ENCODE measurements around the gene NSUN4. TPM values are rescaled to one million over a fixed set of nuclear protein-coding genes. Genes with fewer than 3 reads are reported as not detected.
"Not testable (repeated sequence)": the region's sequence is repeated elsewhere in the genome, so short reads cannot be mapped to it uniquely, and the experiment has no call there.

The NSUN4 gene
- total RNA-seq, 1 donor from 2014 or later: 23.4 TPM

DNA sequence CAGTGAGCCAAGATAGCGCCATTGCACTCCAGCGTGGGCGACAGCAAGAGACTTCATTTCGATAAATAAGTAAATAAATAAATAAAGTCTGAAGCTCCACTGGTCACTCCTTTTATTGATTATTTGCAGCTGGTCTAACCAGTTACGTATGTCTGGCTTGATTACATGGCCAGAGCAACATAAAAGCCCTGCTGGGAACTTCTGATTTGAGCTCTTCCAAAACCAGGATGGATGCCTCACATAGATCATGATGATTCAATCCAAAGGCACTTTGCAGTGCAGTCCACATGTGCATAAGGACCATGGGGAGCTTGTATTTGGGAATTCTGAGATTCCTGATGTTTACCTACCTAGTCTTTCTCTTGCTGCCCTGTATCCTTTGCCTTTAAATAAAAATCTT is 24.0 kb downstream of the NSUN4 start:
- no peak overlapping the region for H3K4me3 Mint-ChIP-seq (ENCODE audit: unreplicated experiment)
- TF ChIP-seq, protein P1, sequence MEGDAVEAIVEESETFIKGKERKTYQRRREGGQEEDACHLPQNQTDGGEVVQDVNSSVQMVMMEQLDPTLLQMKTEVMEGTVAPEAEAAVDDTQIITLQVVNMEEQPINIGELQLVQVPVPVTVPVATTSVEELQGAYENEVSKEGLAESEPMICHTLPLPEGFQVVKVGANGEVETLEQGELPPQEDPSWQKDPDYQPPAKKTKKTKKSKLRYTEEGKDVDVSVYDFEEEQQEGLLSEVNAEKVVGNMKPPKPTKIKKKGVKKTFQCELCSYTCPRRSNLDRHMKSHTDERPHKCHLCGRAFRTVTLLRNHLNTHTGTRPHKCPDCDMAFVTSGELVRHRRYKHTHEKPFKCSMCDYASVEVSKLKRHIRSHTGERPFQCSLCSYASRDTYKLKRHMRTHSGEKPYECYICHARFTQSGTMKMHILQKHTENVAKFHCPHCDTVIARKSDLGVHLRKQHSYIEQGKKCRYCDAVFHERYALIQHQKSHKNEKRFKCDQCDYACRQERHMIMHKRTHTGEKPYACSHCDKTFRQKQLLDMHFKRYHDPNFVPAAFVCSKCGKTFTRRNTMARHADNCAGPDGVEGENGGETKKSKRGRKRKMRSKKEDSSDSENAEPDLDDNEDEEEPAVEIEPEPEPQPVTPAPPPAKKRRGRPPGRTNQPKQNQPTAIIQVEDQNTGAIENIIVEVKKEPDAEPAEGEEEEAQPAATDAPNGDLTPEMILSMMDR (IDR thresholded peaks at IDR 0.05): no peak
- DNase-seq (ENCODE audit: low spot score): no peak
- peaks cover 23% of the 10 kb centered on the region for H3K36me3 Mint-ChIP-seq (ENCODE audit: low read depth)
- no peak overlapping the region for H3K27ac Mint-ChIP-seq (ENCODE audit: unreplicated experiment)
- H3K27me3 Mint-ChIP-seq (ENCODE audit: low read depth): no peaks in the 10 kb centered on the region
- no peaks in the 10 kb centered on the region for H3K9me3 Mint-ChIP-seq (ENCODE audit: low read depth)
- H3K4me1 Mint-ChIP-seq (ENCODE audit: low read depth): peaks cover 4% of the 10 kb centered on the region

DNA sequence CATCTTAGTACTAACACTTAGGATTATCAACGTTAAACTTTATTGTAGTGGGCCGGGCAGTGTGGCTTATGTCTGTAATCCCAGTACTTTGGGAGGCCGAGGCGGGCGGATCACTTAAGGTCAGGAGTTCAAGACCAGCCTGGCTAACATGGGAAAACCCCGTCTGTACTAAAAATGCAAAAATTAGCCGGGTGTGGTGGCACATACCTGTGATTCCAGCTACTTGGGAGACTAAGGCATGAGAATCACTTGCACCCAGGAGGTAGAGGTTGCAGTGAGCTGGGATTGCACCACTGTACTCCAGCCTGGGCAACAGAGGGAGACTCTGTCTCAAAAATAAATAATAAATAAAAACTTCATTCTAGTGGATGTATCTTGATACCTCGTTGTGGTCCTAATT is 25.2 kb downstream of the NSUN4 start:
- not testable (repeated sequence) for H3K27me3 Mint-ChIP-seq (ENCODE audit: low read depth); H3K4me3 Mint-ChIP-seq (ENCODE audit: unreplicated experiment); H3K4me1 Mint-ChIP-seq (ENCODE audit: low read depth); H3K9me3 Mint-ChIP-seq (ENCODE audit: low read depth); H3K27ac Mint-ChIP-seq (ENCODE audit: unreplicated experiment); DNase-seq (ENCODE audit: low spot score)
- peaks cover 22% of the 10 kb centered on the region for H3K36me3 Mint-ChIP-seq (ENCODE audit: low read depth)

DNA sequence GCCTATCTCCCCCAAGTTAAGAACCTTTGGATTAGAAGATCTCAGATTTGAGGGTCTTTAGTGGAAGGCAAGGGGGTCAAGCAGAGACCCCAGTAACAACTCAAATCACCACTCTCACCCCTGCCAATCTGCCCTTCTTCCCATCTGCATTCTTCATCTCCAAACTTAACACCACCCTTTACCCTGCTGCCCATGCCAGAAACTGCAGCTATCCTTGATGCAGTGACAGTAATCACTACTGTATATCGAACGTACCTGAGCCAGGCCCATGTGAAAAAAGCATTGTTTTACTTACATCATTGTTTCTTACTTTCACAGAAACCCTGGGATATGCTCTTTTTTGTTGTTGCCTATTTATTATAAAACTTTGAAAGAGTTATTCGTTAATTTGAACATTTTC is 26.5 kb downstream of the NSUN4 start:
- Mint-ChIP-seq H3K27ac (ENCODE audit: unreplicated experiment) (no peak overlapping the region), H3K36me3 (ENCODE audit: low read depth) (peaks cover 15% of the 10 kb centered on the region), H3K9me3 (ENCODE audit: low read depth) (no peaks in the 10 kb centered on the region), H3K4me3 (ENCODE audit: unreplicated experiment) (no peak overlapping the region), H3K27me3 (ENCODE audit: low read depth) (no peaks in the 10 kb centered on the region), H3K4me1 (ENCODE audit: low read depth) (peaks cover 4% of the 10 kb centered on the region)
- TF ChIP-seq, protein P1 (IDR thresholded peaks at IDR 0.05): no peak
- no peak for DNase-seq (ENCODE audit: low spot score)

DNA sequence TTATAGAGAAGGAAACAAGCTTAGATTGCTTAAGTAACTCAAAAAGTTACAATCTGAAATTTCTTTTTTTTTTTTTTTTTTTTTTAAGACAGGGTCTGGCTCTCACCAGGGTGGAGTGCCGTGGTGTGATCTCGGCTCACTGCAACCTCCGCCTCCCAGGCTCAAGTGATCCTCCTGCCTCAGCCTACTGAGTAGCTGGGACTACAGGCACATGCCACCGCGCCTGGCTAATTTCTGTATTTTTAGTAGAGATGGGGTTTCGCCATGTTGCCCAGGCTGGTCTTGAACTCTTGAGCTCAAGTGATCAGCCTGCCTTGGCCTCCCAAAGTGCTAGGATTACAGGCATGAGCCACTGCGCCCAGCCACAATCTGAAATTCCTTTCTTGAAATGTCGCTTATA is 27.1 kb downstream of the NSUN4 start:
- H3K4me3 Mint-ChIP-seq (ENCODE audit: unreplicated experiment); H3K4me1 Mint-ChIP-seq (ENCODE audit: low read depth); DNase-seq (ENCODE audit: low spot score); H3K9me3 Mint-ChIP-seq (ENCODE audit: low read depth); H3K27ac Mint-ChIP-seq (ENCODE audit: unreplicated experiment); H3K27me3 Mint-ChIP-seq (ENCODE audit: low read depth): not testable (repeated sequence)
- H3K36me3 Mint-ChIP-seq (ENCODE audit: low read depth): peaks cover 11% of the 10 kb centered on the region

DNA sequence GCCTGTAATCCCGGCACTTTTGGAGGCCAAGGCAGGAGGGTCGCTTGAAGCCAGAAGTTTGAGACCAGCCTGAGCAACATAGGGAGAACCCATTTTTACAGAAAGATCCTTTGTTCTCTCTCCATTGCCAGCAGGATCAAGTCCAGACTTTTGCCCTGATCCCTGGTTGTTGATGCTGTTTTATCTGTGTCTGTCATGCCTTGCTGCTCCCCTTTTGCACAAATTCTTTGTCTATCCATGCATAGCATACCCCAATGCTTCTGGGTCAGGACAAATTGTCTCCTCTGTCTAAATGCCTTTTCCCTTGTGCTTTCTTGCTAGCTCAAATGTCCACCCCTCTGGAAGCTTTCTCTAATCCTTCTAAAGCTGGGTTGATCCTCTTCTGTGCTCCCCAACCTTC is 28.2 kb downstream of the NSUN4 start:
- no peak overlapping the region for H3K27ac Mint-ChIP-seq (ENCODE audit: unreplicated experiment)
- H3K4me1 Mint-ChIP-seq (ENCODE audit: low read depth): no peaks in the 10 kb centered on the region
- H3K9me3 Mint-ChIP-seq (ENCODE audit: low read depth): no peaks in the 10 kb centered on the region
- no peak overlapping the region for H3K4me3 Mint-ChIP-seq (ENCODE audit: unreplicated experiment)
- no peaks in the 10 kb centered on the region for H3K27me3 Mint-ChIP-seq (ENCODE audit: low read depth)
- TF ChIP-seq, protein P1 (IDR thresholded peaks at IDR 0.05): no peak
- DNase-seq (ENCODE audit: low spot score): no peak
- H3K36me3 Mint-ChIP-seq (ENCODE audit: low read depth): peaks cover 12% of the 10 kb centered on the region

DNA sequence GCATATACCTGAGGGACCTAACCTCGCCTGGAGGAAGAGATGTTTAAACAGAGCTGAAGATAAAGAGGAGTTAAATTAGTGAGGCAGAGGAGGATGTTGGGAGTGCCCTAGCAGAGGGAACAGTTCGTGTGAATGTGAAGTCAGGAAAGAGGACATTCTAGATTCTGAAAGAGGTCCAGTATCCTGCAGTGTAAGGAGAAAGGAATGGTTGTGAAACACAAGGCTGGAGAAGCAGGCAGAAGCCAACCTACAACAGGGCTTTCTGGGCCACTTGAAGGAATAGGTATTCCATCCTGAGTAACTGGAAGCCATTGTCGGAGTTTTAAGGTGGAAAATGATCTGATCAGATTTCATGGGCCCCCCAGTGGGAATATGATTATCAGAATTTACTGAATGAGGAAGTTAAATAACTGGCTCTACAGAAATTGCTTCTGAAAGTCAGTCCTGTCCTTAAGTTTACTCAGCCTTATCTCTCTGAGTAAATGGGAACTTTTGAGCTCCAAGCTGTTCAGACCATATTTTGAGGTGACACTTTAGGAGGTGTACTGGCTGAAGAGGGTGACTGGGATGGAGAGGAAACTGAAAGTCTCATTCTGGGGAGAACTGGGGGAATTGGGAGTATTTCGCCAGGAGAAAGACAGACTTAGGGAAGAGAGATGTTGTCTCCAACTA is 29.1 kb downstream of the NSUN4 start:
- DNase-seq (ENCODE audit: low spot score): no peak
- Mint-ChIP-seq H3K4me3 (ENCODE audit: unreplicated experiment) (no peak overlapping the region), H3K36me3 (ENCODE audit: low read depth) (peaks cover 12% of the 10 kb centered on the region), H3K9me3 (ENCODE audit: low read depth) (no peaks in the 10 kb centered on the region), H3K4me1 (ENCODE audit: low read depth) (no peaks in the 10 kb centered on the region), H3K27me3 (ENCODE audit: low read depth) (no peaks in the 10 kb centered on the region), H3K27ac (ENCODE audit: unreplicated experiment) (no peak overlapping the region)
- TF ChIP-seq, protein P1 (IDR thresholded peaks at IDR 0.05): no peak
